GM18508 (cell line): ENCODE data around the gene SQOR.
"Not testable (repeated sequence)": the region's sequence is repeated elsewhere in the genome, so short reads cannot be mapped to it uniquely, and the experiment has no call there.

Experiments used
- ATAC-seq: cut with Tn5 transposase; IDR thresholded peaks from one replicate; pipeline ENCODE4 v1.9.1; 2021; ENCODE audit warnings: moderate number of reproducible peaks; ENCODE audit not compliant: insufficient read depth, unreplicated experiment

The SQOR gene

GRCh38 chr15:45630917-45631691 is 3.7 kb upstream of the SQOR start:
- ATAC-seq, result no peak

DNA sequence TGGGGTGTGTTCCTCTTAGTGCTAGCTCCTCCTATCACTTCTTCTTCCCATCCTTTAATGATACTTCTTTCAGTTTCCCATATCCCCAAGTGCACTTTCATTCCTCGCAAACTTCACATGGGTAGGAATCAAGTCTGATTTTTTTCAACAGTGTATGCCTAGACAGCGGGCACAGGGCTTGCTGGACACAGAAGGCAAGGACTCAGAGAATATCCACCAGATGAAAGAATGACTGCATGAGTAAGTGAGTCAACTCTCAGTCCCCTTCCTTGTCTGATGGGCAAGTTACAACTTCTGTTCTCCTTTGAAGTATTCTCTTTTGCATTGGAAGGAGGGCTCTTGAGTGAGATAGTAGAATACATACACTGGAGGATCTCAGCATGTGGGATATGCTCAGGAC is 3.1 kb upstream of the SQOR start:
- no peak for ATAC-seq

- peak; percentile 27 for ATAC-seq
Observed at GRCh38 chr15:45635191-45635638, 386 bp downstream of the SQOR start.

- ATAC-seq, result no peak
Observed at GRCh38 chr15:45635763-45636292, 999 bp downstream of the SQOR start.

GRCh38 chr15:45637141-45637540 is 2.3 kb downstream of the SQOR start:
- no peak for ATAC-seq

DNA sequence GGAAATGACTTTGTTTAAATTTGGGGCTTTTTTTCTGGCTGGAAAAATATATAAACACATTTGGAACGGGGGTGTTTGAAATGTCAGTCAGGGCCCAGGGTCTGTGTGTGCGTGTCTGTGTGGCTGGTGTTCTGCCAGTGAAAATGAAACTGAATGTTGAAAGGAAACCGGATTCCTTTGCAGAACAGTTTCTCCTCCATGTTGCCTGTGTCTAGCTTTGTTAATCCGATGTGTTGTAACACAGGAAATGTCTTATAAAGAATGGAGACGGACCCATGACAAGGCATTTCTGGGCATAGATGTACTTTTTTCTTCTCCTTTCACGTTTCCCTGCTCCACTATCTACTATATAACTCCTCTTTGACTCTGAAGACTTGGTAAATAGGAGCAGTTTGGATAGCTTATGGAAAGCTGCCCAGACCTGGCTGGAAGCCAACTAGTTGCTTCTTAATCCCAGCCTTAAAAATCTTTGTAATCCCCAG is 2.8 kb downstream of the SQOR start:
- ATAC-seq, result peak; percentile 45

- ATAC-seq, result no peak
Observed at GRCh38 chr15:45640616-45641015, 5.8 kb downstream of the SQOR start.

GRCh38 chr15:45641374-45641781 is 6.5 kb downstream of the SQOR start:
- no peak for ATAC-seq

DNA sequence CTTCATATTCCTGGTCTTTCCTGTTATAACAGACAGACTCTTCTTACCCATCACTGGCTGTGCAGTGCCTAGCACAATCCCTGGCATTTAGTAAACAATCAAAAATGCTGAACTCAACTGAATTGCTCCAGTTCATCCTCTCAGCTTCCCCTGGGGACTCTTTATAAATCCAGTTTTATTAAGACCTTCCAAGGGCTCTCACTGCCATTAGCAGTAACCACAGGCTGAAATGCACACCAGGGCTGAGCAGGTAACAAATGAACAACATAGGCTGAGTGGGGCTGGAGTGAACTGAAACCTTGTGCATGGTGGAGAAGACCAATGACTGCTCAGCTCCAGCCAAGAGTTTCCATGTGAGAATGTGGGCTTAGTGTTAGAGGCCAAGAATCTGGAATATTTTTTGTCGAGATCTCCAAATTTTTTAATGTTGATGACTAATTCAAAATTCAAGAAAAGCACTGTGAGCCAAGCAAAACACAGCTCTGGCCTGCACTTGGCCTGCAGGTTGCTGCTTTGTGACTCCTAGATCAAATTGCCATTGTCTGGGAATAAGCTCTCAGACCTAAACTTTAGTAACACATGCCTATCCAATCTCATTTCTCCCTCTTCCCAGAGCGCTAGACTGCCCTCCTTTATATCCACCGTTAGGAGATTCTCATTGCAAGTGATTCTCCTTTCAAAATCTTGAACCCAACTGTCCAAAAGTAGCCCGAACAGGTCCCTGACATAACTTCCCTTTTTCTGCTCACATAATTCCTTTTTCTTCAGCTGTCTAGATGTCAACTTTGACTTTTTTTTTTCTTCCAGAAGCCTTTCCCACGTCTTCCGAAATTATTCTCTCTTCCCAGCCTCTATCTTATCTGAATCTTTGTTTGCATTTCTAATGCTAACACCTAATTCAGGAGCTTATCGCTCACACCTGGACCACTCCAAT is 7.4 kb downstream of the SQOR start:
- no peak for ATAC-seq

GRCh38 chr15:45644437-45644836 is 9.6 kb downstream of the SQOR start:
- ATAC-seq, result no peak

DNA sequence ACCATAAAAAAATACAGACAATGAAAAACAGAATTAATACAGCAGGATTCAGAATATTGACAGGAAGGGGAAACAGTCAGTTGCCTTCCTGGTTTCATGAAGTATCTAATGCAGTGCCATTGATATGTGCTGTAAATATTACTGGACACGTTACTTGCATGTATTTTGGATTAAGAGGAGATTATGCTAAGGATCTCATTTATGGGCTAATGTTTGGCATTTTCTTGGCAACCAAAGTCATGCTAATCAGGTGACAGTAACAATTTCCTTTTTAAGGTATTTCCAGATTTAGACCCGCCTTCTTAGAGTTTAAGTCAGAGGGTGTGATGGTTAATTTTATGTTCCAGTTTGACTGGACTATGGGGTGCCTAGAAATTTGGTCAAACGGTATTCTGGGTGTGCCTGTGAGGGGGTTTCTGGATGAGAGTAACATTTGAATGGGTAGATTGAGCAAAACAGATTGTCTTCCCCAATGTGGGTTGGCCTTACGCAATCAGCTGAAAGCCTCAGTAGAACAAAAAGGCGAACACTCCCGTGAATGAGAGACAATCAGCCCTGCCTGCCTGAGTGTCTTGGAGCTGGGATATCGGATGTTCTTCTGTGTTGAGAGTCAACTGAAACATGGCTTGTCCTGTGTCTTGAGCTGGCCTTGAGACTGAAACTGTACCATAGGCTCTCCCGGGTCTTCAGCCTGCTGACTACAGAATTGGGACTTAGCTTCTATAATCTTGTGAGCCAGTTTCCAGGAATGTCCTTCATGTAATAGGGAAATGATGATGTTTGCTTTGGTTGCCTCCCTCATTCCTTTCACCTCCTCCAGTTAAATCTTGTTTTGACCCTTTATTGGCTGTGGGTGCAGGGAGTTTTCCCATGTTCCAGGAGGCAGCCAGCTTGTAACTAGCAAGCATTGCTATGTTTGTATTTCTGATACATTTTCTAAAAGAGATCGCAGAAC is 10.5 kb downstream of the SQOR start:
- ATAC-seq, result no peak

DNA sequence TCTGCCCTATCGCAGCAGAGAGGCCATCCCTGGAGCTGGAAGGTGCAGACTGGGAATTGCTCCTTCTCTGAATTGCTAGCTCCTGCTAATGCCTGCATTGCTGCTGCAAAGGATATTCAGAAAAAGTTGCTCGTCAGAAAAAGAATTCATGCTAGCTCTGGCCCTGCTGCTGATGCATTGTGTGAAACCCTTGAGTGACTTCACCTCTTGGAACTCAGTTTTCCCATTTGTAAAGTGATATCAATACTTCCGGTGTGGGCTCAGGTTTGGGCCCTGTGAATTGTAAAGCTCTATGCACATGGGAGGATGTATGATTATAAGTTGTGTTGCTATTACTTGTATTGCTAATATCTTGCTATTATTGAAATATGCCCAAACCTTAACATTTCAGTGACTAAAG is 11.4 kb downstream of the SQOR start:
- ATAC-seq, result no peak

- no peak for ATAC-seq
Observed at GRCh38 chr15:45647828-45648227, 13.0 kb downstream of the SQOR start.

DNA sequence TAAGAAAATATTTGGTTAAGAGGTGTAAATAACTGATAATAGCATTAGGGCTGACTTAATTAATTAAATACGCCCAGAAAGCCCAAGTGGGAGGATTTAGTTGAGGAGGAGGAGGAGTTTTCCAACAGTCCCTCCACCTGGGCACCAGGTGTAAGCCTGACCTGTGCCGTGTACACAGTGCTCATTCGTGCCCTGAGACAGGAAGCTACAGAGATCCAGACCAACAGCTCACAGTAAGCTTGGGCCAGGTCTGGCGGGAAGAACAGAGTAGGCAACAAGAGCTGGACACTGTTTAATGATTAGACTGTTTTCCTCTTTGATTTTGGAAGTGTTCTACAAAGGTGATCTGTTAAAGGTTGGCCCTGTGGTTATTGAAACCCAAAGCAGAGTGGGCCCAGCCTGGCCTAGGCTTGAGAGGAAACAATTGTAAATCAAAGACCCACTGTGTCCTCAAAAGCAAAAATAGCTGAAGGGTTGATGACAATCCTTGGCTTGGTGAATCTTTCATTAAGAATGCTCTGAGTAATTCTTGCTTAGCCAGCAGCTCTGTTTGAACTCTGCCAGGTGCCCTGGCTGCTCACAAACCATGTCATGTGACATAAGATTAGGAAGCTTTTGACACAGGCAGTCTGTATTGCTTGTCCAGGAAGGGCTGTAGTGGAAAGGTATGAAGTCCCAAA is 13.8 kb downstream of the SQOR start:
- no peak for ATAC-seq

- ATAC-seq, result not testable (repeated sequence)
Observed at GRCh38 chr15:45650007-45650406, 15.2 kb downstream of the SQOR start.

GRCh38 chr15:45650889-45651525 is 16.2 kb downstream of the SQOR start:
- ATAC-seq, result no peak

- ATAC-seq, result no peak
Observed at GRCh38 chr15:45653702-45654424, 19.0 kb downstream of the SQOR start.

DNA sequence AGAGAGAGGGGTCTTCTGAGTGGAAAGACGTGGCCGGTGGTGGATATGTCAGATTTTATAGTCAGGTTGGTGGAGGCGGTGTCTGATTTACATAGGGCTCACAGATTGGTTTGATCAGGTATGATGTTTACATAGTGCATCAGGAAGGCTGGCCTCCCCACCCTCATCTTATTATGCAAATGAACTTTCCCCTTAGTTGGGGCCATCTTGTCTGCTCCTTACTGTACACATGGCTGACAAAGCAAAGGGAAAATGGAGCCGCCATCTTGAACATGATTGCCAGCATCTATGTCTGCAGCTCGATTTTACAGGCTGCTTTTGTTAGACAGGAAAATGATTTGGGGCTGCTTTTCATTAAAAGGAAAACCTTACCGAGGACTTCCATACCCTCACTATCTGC is 19.9 kb downstream of the SQOR start:
- no peak for ATAC-seq
